Fibroblast of the aortic adventitia (primary cell): Measurements from ENCODE around the gene TAMM41. TPM values are rescaled to one million over a fixed set of nuclear protein-coding genes. Genes with fewer than 3 reads are reported as not detected.

ENCODE experiments used
- DNase-seq: peaks from one replicate; pipeline ENCODE4 v3.0.0-alpha.2; 2010; ENCODE audit warnings: low read depth
- H3K4me3 ChIP-seq: 2 replicates; pipeline ENCODE4 v1.5.1; 2011; ENCODE audit warnings: low read depth, mild to moderate bottlenecking, control low read depth, low read length, moderate library complexity
- CTCF ChIP-seq: IDR thresholded peaks from 2 replicates; pipeline ENCODE4 v1.5.1; 2011; ENCODE audit warnings: mild to moderate bottlenecking, low read length, control low read depth, inconsistent platforms; ENCODE audit not compliant: insufficient read depth
- total RNA-seq: library from RNA; depleted of rRNA; stranded (reverse); fragments of >200 nt; gene quantifications from 2 replicates; pipeline ENCODE4 v1.2.3, GENCODE V29; 2012; ENCODE audit warnings: low replicate concordance

TAMM41 gene
- total RNA-seq, 1 donor: 11.8 TPM

- H3K4me3 ChIP-seq: no peak overlapping the region
- no peak for DNase-seq
- no peak for TF ChIP-seq CTCF
Observed at GRCh38 chr3:11794927-11795326, 51.8 kb downstream of the TAMM41 start.

GRCh38 chr3:11791339-11792200 lies 55.1 kb downstream of the TAMM41 start:
- H3K4me3 ChIP-seq: no peak overlapping the region
- DNase-seq: no peak
- no peak for TF ChIP-seq CTCF

GRCh38 chr3:11789412-11789811 lies 57.3 kb downstream of the TAMM41 start:
- no peak for TF ChIP-seq CTCF
- H3K4me3 ChIP-seq: no peak overlapping the region
- DNase-seq: no peak

- no peak for TF ChIP-seq CTCF
- no peak for DNase-seq
- H3K4me3 ChIP-seq: no peak overlapping the region
Observed at GRCh38 chr3:11784971-11785377, 61.7 kb downstream of the TAMM41 start.

GRCh38 chr3:11780341-11780740 lies 66.3 kb downstream of the TAMM41 start:
- no peak for DNase-seq
- no peak overlapping the region for H3K4me3 ChIP-seq
- no peak for TF ChIP-seq CTCF

- no peak for DNase-seq
Observed at GRCh38 chr3:11779626-11780025, 67.1 kb downstream of the TAMM41 start.

More at GRCh38 chr3:11779626-11780025, 67.1 kb downstream of the TAMM41 start:
- no peak for TF ChIP-seq CTCF
- no peak overlapping the region for H3K4me3 ChIP-seq
